ENCODE data around the gene MED22. TPM values are rescaled to one million over a fixed set of nuclear protein-coding genes. Genes with fewer than 3 reads are reported as not detected.

The MED22 gene
- total and polyA plus RNA-seq, 4 donors = 11.4 to 32.0 (median 20.1) TPM

DNA sequence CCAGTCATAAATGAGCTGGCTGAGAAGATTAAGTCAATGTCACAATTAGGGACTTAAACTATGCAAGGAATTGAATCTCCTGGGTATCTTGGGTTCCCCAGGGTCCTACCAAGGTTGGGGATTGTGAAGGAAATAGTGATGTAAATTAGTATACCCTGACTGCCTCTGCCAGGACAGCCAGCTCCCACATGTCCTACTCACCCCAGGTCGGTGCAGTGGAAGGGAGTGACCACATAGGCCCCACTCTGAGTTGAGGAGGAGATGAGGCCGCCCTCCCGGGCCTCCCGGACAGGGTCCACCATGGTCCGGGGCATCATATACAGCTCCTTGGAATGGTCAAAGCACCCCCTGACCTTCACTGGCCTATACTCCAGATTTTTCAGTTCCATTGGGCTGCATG is 5.6 kb upstream of the MED22 start:
- Histone ChIP-seq H3K9me3 (ENCODE audit: control insufficient read depth in 4 of 4, insufficient read depth in 3 of 4, low read length in 3 of 4) (no peaks in the 10 kb centered on the region), H3K36me3 (ENCODE audit: control insufficient read depth in 4 of 4, insufficient read depth in 4 of 4, low read length in 4 of 4) (peaks cover 12 to 48% (median 39%) of the 10 kb centered on the region in 4 donors), H3K9ac (ENCODE audit: insufficient read depth in 1 of 2, low read length in 2 of 2) (no peak overlapping the region), H3K27me3 (ENCODE audit: control insufficient read depth in 3 of 3, insufficient read depth in 3 of 3, low read length in 2 of 3) (no peaks in the 10 kb centered on the region), H3K4me3 (no peak overlapping the region), H3K27ac (ENCODE audit: low read depth in 1 of 2, low read length in 1 of 2) (no peak overlapping the region), H3K4me1 (ENCODE audit: control insufficient read depth in 5 of 5, insufficient read depth in 5 of 5, low read length in 5 of 5) (peaks cover 3 to 27% (median 7%) of the 10 kb centered on the region in 5 donors)
- ATAC-seq (ENCODE audit: insufficient read depth, low FRiP score) (no peak), DNase-seq (no peak)
- TF ChIP-seq, protein P1, sequence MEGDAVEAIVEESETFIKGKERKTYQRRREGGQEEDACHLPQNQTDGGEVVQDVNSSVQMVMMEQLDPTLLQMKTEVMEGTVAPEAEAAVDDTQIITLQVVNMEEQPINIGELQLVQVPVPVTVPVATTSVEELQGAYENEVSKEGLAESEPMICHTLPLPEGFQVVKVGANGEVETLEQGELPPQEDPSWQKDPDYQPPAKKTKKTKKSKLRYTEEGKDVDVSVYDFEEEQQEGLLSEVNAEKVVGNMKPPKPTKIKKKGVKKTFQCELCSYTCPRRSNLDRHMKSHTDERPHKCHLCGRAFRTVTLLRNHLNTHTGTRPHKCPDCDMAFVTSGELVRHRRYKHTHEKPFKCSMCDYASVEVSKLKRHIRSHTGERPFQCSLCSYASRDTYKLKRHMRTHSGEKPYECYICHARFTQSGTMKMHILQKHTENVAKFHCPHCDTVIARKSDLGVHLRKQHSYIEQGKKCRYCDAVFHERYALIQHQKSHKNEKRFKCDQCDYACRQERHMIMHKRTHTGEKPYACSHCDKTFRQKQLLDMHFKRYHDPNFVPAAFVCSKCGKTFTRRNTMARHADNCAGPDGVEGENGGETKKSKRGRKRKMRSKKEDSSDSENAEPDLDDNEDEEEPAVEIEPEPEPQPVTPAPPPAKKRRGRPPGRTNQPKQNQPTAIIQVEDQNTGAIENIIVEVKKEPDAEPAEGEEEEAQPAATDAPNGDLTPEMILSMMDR (IDR thresholded peaks at IDR 0.05; ENCODE audit: control extremely low read depth, extremely low read depth) = no peak
- 89 to 91% methylated on average over 5 of the region's 5 CpGs for WGBS, 2 donors

- TF ChIP-seq, protein P1 (IDR thresholded peaks at IDR 0.05; ENCODE audit: control extremely low read depth, extremely low read depth) = no peak
- Histone ChIP-seq H3K36me3 (ENCODE audit: control insufficient read depth in 4 of 4, insufficient read depth in 4 of 4, low read length in 4 of 4) (peaks cover 12 to 54% (median 38%) of the 10 kb centered on the region in 4 donors), H3K27ac (ENCODE audit: low read depth in 1 of 2, low read length in 1 of 2) (no peak overlapping the region), H3K4me3 (no peak overlapping the region), H3K4me1 (ENCODE audit: control insufficient read depth in 5 of 5, insufficient read depth in 5 of 5, low read length in 5 of 5) (peaks cover 3 to 26% (median 6%) of the 10 kb centered on the region in 5 donors), H3K27me3 (ENCODE audit: control insufficient read depth in 3 of 3, insufficient read depth in 3 of 3, low read length in 2 of 3) (no peaks in the 10 kb centered on the region), H3K9ac (ENCODE audit: insufficient read depth in 1 of 2, low read length in 2 of 2) (no peak overlapping the region), H3K9me3 (ENCODE audit: control insufficient read depth in 4 of 4, insufficient read depth in 3 of 4, low read length in 3 of 4) (no peaks in the 10 kb centered on the region)
- DNase-seq (no peak), ATAC-seq (ENCODE audit: insufficient read depth, low FRiP score) (no peak)
- WGBS, 2 donors = 80 to 86% methylated on average over 8 of the region's 8 CpGs
These were observed 4.9 kb upstream of the MED22 start for GRCh38 chr9:133352635-133353340.

DNA sequence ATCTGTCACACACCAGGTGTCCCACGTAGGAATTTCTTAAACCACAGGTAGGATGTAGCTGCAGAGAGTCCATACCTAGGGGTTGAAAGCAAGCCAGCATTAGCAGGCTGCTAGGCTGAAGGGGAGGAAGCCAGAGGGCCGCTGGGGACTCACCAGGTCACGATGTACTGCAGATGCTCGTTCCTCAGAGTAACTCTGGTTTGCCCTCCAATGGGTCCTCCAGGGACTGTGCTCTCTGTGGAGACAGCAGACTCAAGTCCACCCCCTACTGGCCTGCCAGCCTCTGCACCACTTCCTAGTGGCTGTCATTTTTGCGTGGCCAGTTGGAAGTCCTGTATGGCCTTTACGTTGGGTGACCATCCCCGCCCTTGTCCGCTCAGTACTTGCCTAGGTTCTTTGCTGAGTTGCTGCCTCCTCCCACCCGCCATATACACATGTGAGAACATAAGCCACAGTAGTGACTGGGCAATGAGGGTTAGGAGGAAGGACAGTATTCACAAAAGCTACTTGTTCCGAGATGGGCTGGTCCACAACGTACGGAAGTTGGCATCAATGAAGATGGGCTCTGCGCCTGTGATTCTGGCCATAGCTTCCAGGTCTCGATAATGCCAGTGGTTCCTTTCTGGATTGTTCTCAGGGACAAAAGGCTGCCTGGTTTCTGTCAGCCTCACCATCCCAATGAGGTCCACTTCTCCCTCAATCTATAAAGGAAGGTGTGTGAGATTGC is 4.1 kb upstream of the MED22 start:
- Histone ChIP-seq H3K9ac (ENCODE audit: insufficient read depth in 1 of 2, low read length in 2 of 2) (no peak overlapping the region), H3K4me1 (ENCODE audit: control insufficient read depth in 5 of 5, insufficient read depth in 5 of 5, low read length in 5 of 5) (peaks cover 2 to 18% (median 4%) of the 10 kb centered on the region in 5 donors), H3K9me3 (ENCODE audit: control insufficient read depth in 4 of 4, insufficient read depth in 3 of 4, low read length in 3 of 4) (no peaks in the 10 kb centered on the region), H3K27ac (ENCODE audit: low read depth in 1 of 2, low read length in 1 of 2) (no peak overlapping the region), H3K36me3 (ENCODE audit: control insufficient read depth in 4 of 4, insufficient read depth in 4 of 4, low read length in 4 of 4) (peaks cover 12 to 54% (median 38%) of the 10 kb centered on the region in 4 donors), H3K4me3 (no peak overlapping the region), H3K27me3 (ENCODE audit: control insufficient read depth in 3 of 3, insufficient read depth in 3 of 3, low read length in 2 of 3) (no peaks in the 10 kb centered on the region)
- ATAC-seq (ENCODE audit: insufficient read depth, low FRiP score) (no peak), DNase-seq (peak in 2 of 3 donors; percentile 25 to 54)
- TF ChIP-seq, protein P1 (IDR thresholded peaks at IDR 0.05; ENCODE audit: control extremely low read depth, extremely low read depth) = no peak
- WGBS, 2 donors = 82 to 83% methylated on average over 14 of the region's 14 CpGs
